HG03439 (cell line): ENCODE results near the gene KIF26B.

ENCODE experiments used
- ATAC-seq: cut with Tn5 transposase; IDR thresholded peaks from one replicate; pipeline ENCODE4 v1.9.1; 2021; ENCODE audit warnings: mild to moderate bottlenecking, moderate library complexity; ENCODE audit not compliant: unreplicated experiment

Gene KIF26B

DNA sequence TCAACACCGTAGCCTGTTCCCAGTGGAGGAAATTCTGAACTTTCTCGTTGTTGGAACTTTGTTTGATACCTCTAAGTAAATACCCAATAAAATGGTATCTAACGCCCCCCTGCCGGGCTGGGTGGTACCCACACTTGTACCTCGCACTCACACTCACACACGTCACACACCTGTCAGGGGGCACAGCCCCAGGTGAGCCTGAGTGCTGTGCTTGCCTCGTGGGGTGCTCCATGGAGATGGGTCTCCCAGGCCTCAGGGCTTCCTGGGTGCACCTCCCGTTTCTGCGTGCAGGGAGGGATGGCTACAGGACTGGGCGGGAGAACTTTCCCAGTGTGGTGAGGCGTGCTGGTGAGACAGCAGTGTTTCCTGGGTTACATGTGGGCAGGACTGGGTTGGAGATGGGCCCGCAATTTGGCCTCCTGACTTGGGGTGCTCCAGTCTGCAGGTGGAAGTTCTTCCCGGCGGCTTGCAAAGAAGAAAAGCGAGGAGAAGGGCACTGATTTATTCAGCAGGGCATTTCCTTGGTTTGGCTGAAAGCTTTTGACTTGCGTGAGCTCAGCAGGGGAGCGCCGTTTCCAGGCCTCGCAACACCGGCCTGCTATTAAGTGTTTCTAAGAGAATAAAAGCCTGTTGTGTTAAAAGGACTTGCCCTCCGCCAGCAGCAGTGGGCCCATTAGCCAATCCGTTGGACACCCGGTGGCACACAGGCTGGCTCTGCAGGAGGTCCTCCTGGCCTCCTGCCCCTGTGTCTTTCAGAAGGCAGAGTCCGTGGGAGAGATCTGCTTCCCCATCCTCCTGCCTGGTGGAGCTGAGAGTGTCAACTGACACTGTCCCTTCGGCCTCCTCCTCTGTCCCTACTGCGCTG lies 79.7 kb downstream of the KIF26B start:
- no peak for ATAC-seq

- ATAC-seq, result no peak
Observed at GRCh38 chr1:245235156-245235555, 80.4 kb downstream of the KIF26B start.

- ATAC-seq, result no peak
Observed at GRCh38 chr1:245240648-245241165, 85.9 kb downstream of the KIF26B start.

- ATAC-seq, result no peak
Observed at GRCh38 chr1:245241526-245242130, 86.8 kb downstream of the KIF26B start.

- ATAC-seq, result no peak
Observed at GRCh38 chr1:245242989-245243388, 88.2 kb downstream of the KIF26B start.

DNA sequence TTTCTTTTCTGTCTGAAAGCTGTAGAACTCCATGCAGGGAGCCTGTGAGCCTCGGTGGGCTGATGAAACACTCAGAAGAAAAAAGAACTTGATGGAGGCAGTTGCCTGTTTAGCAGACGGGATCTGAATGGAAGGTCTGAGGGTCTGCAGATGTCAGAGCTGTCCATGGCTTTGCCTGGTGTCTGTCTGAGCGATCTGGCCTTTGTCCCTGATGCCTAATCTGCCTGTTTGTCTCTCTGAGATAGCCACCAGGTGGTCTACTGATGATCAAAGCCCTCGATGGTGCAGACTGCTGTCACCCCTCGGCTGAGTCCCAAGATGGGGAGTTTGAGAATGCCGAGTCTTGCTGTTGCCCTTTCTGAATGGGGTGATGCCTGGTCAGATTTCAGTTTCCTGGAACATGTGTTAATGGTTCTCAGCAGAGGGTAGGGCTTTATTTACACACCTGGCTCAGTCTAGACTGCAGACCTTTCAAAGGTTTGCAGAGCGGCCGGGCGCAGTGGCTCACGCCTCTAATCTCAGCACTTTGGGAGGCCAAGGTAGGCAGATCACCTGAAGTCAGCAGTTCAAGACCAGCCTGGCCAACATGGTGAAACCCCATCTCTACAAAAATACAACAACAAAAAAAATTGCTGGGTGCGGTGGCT lies 90.4 kb downstream of the KIF26B start:
- no peak for ATAC-seq

DNA sequence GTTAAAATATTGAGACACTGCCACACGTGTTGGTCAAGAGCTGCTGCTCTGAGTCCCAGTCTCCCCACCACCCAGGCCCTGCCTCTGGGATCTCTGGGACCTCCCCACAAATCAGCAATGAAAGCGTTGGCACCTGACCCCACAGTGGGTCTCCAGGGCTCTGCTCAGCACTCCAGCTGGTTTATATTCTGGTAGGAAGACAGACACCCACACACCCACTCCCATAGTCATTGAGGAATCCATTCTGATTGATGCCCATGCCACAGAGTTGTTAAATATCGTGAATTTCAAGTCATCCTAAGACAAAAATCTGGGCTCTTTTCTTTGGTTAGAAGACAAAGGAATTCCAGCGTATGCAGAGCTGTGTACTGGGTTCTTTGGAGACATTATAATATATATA lies 91.6 kb downstream of the KIF26B start:
- ATAC-seq, result no peak

- no peak for ATAC-seq
Observed at GRCh38 chr1:245247356-245247755, 92.6 kb downstream of the KIF26B start.

GRCh38 chr1:245247801-245248200 lies 93.0 kb downstream of the KIF26B start:
- ATAC-seq, result no peak

DNA sequence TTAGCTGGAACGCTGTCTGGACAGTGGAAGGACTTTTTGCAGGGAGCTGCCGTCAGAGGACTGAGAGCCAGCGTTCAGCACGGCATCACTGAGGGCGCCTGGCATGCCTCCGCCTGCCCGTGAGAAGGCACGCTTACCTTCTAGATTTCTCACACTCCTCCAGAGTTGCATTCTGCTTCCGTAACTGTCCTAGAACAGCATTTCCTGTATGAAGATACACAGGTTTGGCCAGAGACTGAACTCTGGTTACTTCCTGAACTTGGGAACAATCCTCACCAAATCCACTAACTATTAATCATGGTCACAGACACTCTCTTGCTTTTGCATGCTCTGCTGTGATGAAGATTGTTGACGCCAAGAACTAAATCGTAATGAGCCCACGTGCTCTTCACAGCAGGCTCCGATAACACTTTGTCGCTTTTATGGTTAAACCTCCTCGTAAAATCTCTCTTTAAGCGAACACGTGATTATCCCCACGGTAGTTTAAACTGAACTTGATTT lies 93.5 kb downstream of the KIF26B start:
- ATAC-seq, result no peak

GRCh38 chr1:245255783-245256182 lies 101.0 kb downstream of the KIF26B start:
- no peak for ATAC-seq

DNA sequence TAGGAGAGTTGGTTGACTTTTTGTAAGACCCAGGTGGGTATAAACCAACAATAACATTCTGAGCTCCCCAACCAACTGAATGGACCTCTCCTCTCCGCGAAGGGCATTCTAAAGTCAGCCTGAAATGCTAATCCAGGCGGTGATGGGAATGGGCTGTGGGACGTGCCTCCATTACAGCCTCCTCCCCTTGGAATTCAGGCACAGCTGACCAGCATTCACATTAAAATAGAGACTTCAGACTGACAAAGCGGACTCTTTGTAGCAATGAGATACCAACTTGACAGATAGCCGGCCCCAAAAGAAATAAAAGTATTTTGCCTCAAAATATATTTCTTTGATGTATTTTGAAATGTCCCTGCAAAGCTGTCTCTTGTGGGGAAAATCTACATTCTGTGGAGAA lies 101.7 kb downstream of the KIF26B start:
- ATAC-seq, result no peak

DNA sequence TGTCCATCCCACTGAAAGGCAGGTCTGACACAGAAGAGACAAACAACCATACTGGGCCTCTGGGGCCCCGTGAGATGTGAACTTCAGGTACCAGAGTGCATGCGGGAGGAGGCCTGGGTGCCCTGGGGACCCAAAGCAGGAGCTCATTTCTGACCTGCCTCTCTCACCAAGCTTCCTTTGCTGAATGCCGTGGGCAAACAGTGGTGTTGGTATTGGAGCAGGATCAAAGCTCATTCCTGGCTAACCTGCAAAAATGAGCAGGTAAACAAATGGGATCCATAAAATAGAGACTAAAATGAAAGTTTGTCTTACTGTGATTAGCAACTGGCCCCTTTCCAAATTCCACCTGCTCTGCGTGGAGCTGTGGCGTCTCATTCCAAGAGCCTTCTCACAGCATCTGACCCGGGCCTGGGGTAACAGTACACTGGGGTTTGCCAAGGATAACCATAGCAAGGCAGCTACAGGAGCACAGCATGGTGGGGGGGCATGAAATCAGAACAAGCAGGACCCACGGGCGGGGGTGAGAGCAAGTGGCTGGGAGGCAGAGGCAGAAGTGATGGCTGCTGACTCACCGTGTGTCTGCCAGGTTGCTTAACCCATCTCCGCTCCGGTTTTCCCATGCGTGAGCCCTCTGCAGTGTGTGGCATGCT lies 103.6 kb downstream of the KIF26B start:
- no peak for ATAC-seq

- no peak for ATAC-seq
Observed at GRCh38 chr1:245260110-245260882, 105.5 kb downstream of the KIF26B start.

DNA sequence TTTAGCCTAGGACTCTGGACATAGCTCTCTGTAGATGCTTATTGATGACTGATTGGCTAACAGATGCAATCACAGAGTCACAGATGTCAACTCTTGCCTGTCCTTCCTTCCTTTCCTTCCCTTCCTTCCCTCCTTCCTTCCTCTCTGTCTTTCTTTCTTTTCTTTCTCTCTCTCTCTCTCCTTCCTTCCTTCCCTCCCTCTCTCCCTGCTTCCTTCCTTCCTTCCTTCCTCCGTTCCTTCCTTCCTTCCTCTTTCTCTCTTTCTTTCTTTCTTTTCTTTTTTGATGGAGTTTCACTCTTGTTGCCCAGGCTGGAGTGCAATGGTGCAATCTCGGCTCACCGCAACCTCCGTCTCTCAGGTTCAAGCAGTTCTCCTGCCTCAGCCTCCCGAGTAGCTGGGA lies 106.1 kb downstream of the KIF26B start:
- ATAC-seq, result no peak

DNA sequence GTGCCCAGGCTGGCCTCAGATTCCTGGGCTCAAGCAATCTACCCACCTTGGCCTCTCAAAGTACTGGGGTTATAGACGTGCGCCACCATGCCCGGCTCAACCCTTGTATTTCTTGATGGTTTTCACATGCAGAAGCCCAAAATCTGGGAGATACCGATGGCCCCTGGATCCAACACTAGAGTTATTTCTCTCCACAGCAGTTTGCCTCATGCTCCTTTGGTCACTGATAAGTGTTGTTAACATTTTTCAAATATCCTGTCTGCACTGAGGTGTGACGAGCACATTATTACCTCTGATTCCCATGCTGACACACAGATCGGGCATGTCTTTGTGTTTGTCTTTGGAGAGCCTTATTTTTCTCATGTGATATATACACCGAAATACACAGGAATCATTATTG lies 107.0 kb downstream of the KIF26B start:
- ATAC-seq, result no peak

GRCh38 chr1:245263529-245264095 lies 108.8 kb downstream of the KIF26B start:
- no peak for ATAC-seq

DNA sequence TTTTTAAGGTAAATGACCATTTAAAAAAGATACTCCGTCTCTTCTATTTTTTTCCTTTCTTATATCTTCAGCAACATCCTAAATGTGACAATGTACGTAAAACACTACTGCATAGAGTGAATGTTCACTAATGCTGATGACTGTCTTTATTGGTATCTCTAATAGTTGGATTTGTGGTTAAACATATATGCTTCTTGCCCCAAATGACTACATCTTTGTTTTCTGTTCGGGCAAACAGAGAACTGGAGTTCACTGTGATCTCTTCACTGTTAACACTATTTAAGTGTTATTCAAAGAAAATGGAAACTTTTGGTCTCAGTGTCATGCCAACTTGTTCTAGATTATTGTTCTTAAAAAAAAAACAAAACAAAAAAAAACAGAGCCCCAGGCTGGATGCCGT lies 109.4 kb downstream of the KIF26B start:
- no peak for ATAC-seq

GRCh38 chr1:245266105-245266504 lies 111.3 kb downstream of the KIF26B start:
- no peak for ATAC-seq

DNA sequence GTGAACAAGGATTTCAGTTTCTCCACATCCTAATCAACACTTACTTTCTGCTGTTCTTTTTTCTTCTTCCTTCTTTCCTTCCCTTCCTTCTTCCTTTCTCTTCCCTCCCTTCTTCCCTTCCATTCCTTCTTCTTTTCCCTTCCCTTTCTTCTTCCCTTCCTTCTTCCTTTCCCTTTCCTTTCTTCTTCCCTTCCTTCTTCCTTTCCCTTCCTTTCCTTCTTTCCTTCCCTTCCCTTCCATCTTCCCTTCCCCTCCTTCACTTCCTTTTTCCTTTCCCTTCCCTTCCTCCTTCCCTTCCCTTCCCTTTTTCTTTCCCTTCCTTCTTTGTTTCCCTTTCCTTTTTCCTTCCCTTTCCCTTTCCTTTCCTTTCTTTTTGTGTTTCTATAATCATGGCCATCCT lies 115.3 kb downstream of the KIF26B start:
- ATAC-seq, result no peak
